ENCODE data around the gene FCGR3A. TPM values are rescaled to one million over a fixed set of nuclear protein-coding genes. Genes with fewer than 3 reads are reported as not detected.

The FCGR3A gene
- total and polyA plus RNA-seq, 2 experiments from 2014 or later = not detected

GRCh38 chr1:161502181-161502580 is 47.4 kb downstream of the FCGR3A start:
- 66 to 68% methylated on average over 4 of the region's 4 CpGs for WGBS, 2 experiments (ENCODE audit: low coverage in 1 of 2, low lambda C conversion rate in 2 of 2, missing lambda C conversion rate in 2 of 2)
- no peaks in the 10 kb centered on the region; the same call in 1 of the 2 replicates for H3K27me3 ChIP-seq (replicated peaks; ENCODE audit: insufficient read depth)
- no peak for DNase-seq
- no peaks in the 10 kb centered on the region for H3K9me2 ChIP-seq (ENCODE audit: insufficient read depth)
- no peaks in the 10 kb centered on the region for H3K9me3 ChIP-seq (ENCODE audit: low read depth)
- TF ChIP-seq EZH2phosphoT487 (IDR thresholded peaks at IDR 0.05; ENCODE audit: insufficient read depth, low read depth) (no peak), EZH2 (IDR thresholded peaks at IDR 0.05; ENCODE audit: insufficient read depth, poor library complexity, severe bottlenecking) (no peak)
- no peak overlapping the region for H3K4me2 ChIP-seq (ENCODE audit: unreplicated experiment)
- H4K20me1 ChIP-seq (ENCODE audit: insufficient read depth) = no peaks in the 10 kb centered on the region
- no peak overlapping the region for H3K27ac ChIP-seq
- H3K9ac ChIP-seq = no peak overlapping the region
- no peak overlapping the region for H3K4me3 ChIP-seq
- no peaks in the 10 kb centered on the region for H3K36me3 ChIP-seq (ENCODE audit: low read depth)
- no peaks in the 10 kb centered on the region for H3F3A ChIP-seq (ENCODE audit: insufficient read depth)
- in situ Hi-C loops (cut with MboI) = no loop called here
- H3K79me2 ChIP-seq (ENCODE audit: insufficient read depth) = no peaks in the 10 kb centered on the region
- H2AFZ ChIP-seq = no peak overlapping the region
- H3K4me1 ChIP-seq (ENCODE audit: insufficient read depth) = peaks cover 5% of the 10 kb centered on the region; the same call in 1 of the 2 replicates

- no peaks in the 10 kb centered on the region for H3K4me1 ChIP-seq (ENCODE audit: insufficient read depth)
- no peak overlapping the region for H3K9ac ChIP-seq
- no peak overlapping the region for H3K4me2 ChIP-seq (ENCODE audit: unreplicated experiment)
- in situ Hi-C loops (cut with MboI) = no loop called here
- no peaks in the 10 kb centered on the region for H3K9me3 ChIP-seq (ENCODE audit: low read depth)
- 67 to 94% methylated on average over 1 of the region's 1 CpG for WGBS, 2 experiments (ENCODE audit: low coverage in 1 of 2, low lambda C conversion rate in 2 of 2, missing lambda C conversion rate in 2 of 2)
- no peaks in the 10 kb centered on the region for H3F3A ChIP-seq (ENCODE audit: insufficient read depth)
- H4K20me1 ChIP-seq (ENCODE audit: insufficient read depth) = no peaks in the 10 kb centered on the region
- no peak for DNase-seq
- H3K9me2 ChIP-seq (ENCODE audit: insufficient read depth) = no peaks in the 10 kb centered on the region
- TF ChIP-seq EZH2phosphoT487 (IDR thresholded peaks at IDR 0.05; ENCODE audit: insufficient read depth, low read depth) (no peak), EZH2 (IDR thresholded peaks at IDR 0.05; ENCODE audit: insufficient read depth, poor library complexity, severe bottlenecking) (no peak)
- no peaks in the 10 kb centered on the region for H3K79me2 ChIP-seq (ENCODE audit: insufficient read depth)
- H3K4me3 ChIP-seq = no peak overlapping the region
- no peak overlapping the region for H3K27ac ChIP-seq
- H2AFZ ChIP-seq = no peak overlapping the region
- peaks cover 4% of the 10 kb centered on the region; the same call in 1 of the 2 replicates for H3K27me3 ChIP-seq (replicated peaks; ENCODE audit: insufficient read depth)
- no peaks in the 10 kb centered on the region for H3K36me3 ChIP-seq (ENCODE audit: low read depth)
Observed at GRCh38 chr1:161501234-161501633, 48.4 kb downstream of the FCGR3A start.

- in situ Hi-C loops (cut with MboI) = no loop called here
Observed at GRCh38 chr1:161499099-161500039, 50.2 kb downstream of the FCGR3A start.

GRCh38 chr1:161498646-161499045 is 51.0 kb downstream of the FCGR3A start:
- no peaks in the 10 kb centered on the region for H3K9me3 ChIP-seq (ENCODE audit: low read depth)
- peaks cover 4% of the 10 kb centered on the region; the same call in 1 of the 2 replicates for H3K27me3 ChIP-seq (replicated peaks; ENCODE audit: insufficient read depth)
- no peak overlapping the region for H3K4me2 ChIP-seq (ENCODE audit: unreplicated experiment)
- no peaks in the 10 kb centered on the region for H3K9me2 ChIP-seq (ENCODE audit: insufficient read depth)
- H3K79me2 ChIP-seq (ENCODE audit: insufficient read depth) = no peaks in the 10 kb centered on the region
- no peak for TF ChIP-seq EZH2 (IDR thresholded peaks at IDR 0.05; ENCODE audit: insufficient read depth, poor library complexity, severe bottlenecking)
- TF ChIP-seq EZH2phosphoT487 (IDR thresholded peaks at IDR 0.05; ENCODE audit: insufficient read depth, low read depth) = no peak
- DNase-seq = no peak
- no peak overlapping the region for H3K27ac ChIP-seq
- no peak overlapping the region for H3K4me3 ChIP-seq
- H3K9ac ChIP-seq = no peak overlapping the region
- H2AFZ ChIP-seq = no peak overlapping the region
- no peaks in the 10 kb centered on the region for H4K20me1 ChIP-seq (ENCODE audit: insufficient read depth)
- H3K4me1 ChIP-seq (ENCODE audit: insufficient read depth) = no peaks in the 10 kb centered on the region
- no peaks in the 10 kb centered on the region for H3K36me3 ChIP-seq (ENCODE audit: low read depth)
- WGBS, 2 experiments (ENCODE audit: low coverage in 1 of 2, low lambda C conversion rate in 2 of 2, missing lambda C conversion rate in 2 of 2) = 46 to 50% methylated on average over 2 of the region's 2 CpGs
- no peaks in the 10 kb centered on the region for H3F3A ChIP-seq (ENCODE audit: insufficient read depth)
- in situ Hi-C loops (cut with MboI) = no loop called here

More at GRCh38 chr1:161499099-161500039, 50.2 kb downstream of the FCGR3A start:
- Histone ChIP-seq H2AFZ (no peak overlapping the region), H3K27ac (no peak overlapping the region), H3K9me2 (ENCODE audit: insufficient read depth) (no peaks in the 10 kb centered on the region), H3K27me3 (replicated peaks; ENCODE audit: insufficient read depth) (peaks cover 4% of the 10 kb centered on the region; the same call in 1 of the 2 replicates), H3F3A (ENCODE audit: insufficient read depth) (no peaks in the 10 kb centered on the region), H3K36me3 (ENCODE audit: low read depth) (no peaks in the 10 kb centered on the region), H3K79me2 (ENCODE audit: insufficient read depth) (no peaks in the 10 kb centered on the region), H4K20me1 (ENCODE audit: insufficient read depth) (no peaks in the 10 kb centered on the region), H3K9me3 (ENCODE audit: low read depth) (no peaks in the 10 kb centered on the region), H3K9ac (no peak overlapping the region), H3K4me3 (no peak overlapping the region), H3K4me1 (ENCODE audit: insufficient read depth) (no peaks in the 10 kb centered on the region), H3K4me2 (ENCODE audit: unreplicated experiment) (no peak overlapping the region)
- WGBS, 2 experiments (ENCODE audit: low coverage in 1 of 2, low lambda C conversion rate in 2 of 2, missing lambda C conversion rate in 2 of 2) = 70% methylated on average over 8 of the region's 8 CpGs
- TF ChIP-seq EZH2 (IDR thresholded peaks at IDR 0.05; ENCODE audit: insufficient read depth, poor library complexity, severe bottlenecking) (no peak), EZH2phosphoT487 (IDR thresholded peaks at IDR 0.05; ENCODE audit: insufficient read depth, low read depth) (no peak)
- no peak for DNase-seq
